HCT116 (cell line): ENCODE measurements around the gene OSGIN1. TPM values are rescaled to one million over a fixed set of nuclear protein-coding genes. Genes with fewer than 3 reads are reported as not detected.

Experiments used
- ATAC-seq: fragments of 200-7000 bp; cut with Tn5 transposase; 2 replicates; pipeline ENCODE4 v1.9.1; 2020; ENCODE audit warnings: mild to moderate bottlenecking, moderate library complexity
- BruUV-seq: library from RNA; stranded (reverse); fragments of 400-500 nt; replicated peaks from 2 replicates; lab custom pipeline; 2021; lab: Mats Ljungman, UMichigan
- CTCF ChIA-PET: fragments of 300-600 bp; sonication (Branson Sonifier 250); formaldehyde crosslinking; loops from one replicate; lab custom pipeline; 2021; ENCODE audit warnings: antibody characterized with exemption; lab: Charles Lee
- POLR2A ChIA-PET: fragments of 300-600, 350-600 bp; sonication (Branson Sonifier 250); formaldehyde crosslinking; loops from one replicate; lab custom pipeline; 2021; ENCODE audit warnings: antibody characterized with exemption; lab: Charles Lee
- RAD21 ChIA-PET, 2 experiments: fragments of 300-600 bp; sonication (Branson Sonifier 250); formaldehyde crosslinking; loops; one replicate each; lab custom pipeline; 2023; ENCODE audit warnings: low total read pairs in 2 of 2; ENCODE audit not compliant: uncharacterized antibody in 2 of 2, unreplicated experiment in 2 of 2, low non-redundant PET in 1 of 2; lab: Charles Lee
- DNase-seq: peaks from one replicate; pipeline ENCODE4 v3.0.0-alpha.2; 2010; ENCODE audit warnings: low read depth, low spot score
- H2AFZ ChIP-seq: fragments of 200-600 bp; shearing (Covaris generic), sonication (generic); 2 replicates; pipeline ENCODE4 v1.6.1; 2017; ENCODE audit warnings: low read depth, mixed run types, mixed read lengths, antibody characterized with exemption, low read length; ENCODE audit not compliant: poor library complexity, severe bottlenecking
- H3K27ac ChIP-seq: 2 replicates; pipeline ENCODE4 v1.5.1; 2012; ENCODE audit warnings: low read depth, low read length
- H3K27me3 ChIP-seq: fragments of 200-600 bp; sonication (generic); 2 replicates; pipeline ENCODE4 v1.6.1; 2016; ENCODE audit warnings: mixed run types, low read length, mixed read lengths; ENCODE audit not compliant: insufficient read depth
- H3K36me3 ChIP-seq, 2 experiments: fragments of 200-500 bp in 1 of 2; fragments of 200-600 bp in 1 of 2; sonication (Bioruptor generic) in 1 of 2; sonication (generic) in 1 of 2; 2 replicates each; pipeline versions ENCODE4 v1.5.1 to v1.6.1; 2014 to 2016; ENCODE audit warnings: low read length in 2 of 2, inconsistent platforms in 1 of 2, mixed read lengths in 1 of 2, mixed run types in 1 of 2; ENCODE audit not compliant: insufficient read depth in 2 of 2, control insufficient read depth in 1 of 2
- H3K4me1 ChIP-seq, 2 experiments: fragments of 200-600 bp in 1 of 2; sonication (generic) in 1 of 2; 2 replicates each; pipeline versions ENCODE4 v1.5.1 to v1.6.1; 2012 to 2017; ENCODE audit warnings: low read length in 2 of 2, inconsistent platforms in 1 of 2, mild to moderate bottlenecking in 1 of 2, mixed read lengths in 1 of 2, mixed run types in 1 of 2, moderate library complexity in 1 of 2; ENCODE audit not compliant: insufficient read depth in 2 of 2, control insufficient read depth in 1 of 2
- H3K4me2 ChIP-seq: fragments of 200-600 bp; sonication (generic); 2 replicates; pipeline ENCODE4 v1.6.1; 2017; ENCODE audit warnings: mixed run types, low read length, mixed read lengths
- H3K4me3 ChIP-seq, 2 experiments: fragments of 200-600 bp in 1 of 2; sonication (generic) in 1 of 2; replicated peaks in 1 of 2; 2 replicates each; pipeline ENCODE4 v1.5.1; 2011 to 2016; ENCODE audit warnings: low read length in 2 of 2, control low read depth in 1 of 2, low read depth in 1 of 2, mild to moderate bottlenecking in 1 of 2, mixed read lengths in 1 of 2, mixed run types in 1 of 2
- H3K79me2 ChIP-seq: fragments of 200-600 bp; sonication (generic); 2 replicates; pipeline ENCODE4 v1.6.1; 2017; ENCODE audit warnings: mild to moderate bottlenecking, mixed run types, low read length, moderate library complexity, mixed read lengths; ENCODE audit not compliant: insufficient read depth
- H3K9ac ChIP-seq: fragments of 200-600 bp; sonication (generic); 2 replicates; pipeline ENCODE4 v1.6.1; 2016; ENCODE audit warnings: low read length, mixed read lengths
- H3K9me2 ChIP-seq: fragments of 200-600 bp; sonication (generic), shearing (Covaris generic); 2 replicates; pipeline ENCODE4 v1.6.1; 2017; ENCODE audit warnings: mixed run types, mild to moderate bottlenecking, moderate library complexity; ENCODE audit not compliant: insufficient read depth
- H3K9me3 ChIP-seq, 2 experiments: fragments of 200-500 bp in 1 of 2; fragments of 200-600 bp in 1 of 2; sonication (Bioruptor generic) in 1 of 2; sonication (generic) in 1 of 2; 2 replicates each; pipeline ENCODE4 v1.6.1; 2014 to 2017; ENCODE audit warnings: low read length in 2 of 2, mixed read lengths in 2 of 2, inconsistent platforms in 1 of 2, low read depth in 1 of 2, mild to moderate bottlenecking in 1 of 2, mixed run types in 1 of 2, moderate library complexity in 1 of 2; ENCODE audit not compliant: control insufficient read depth in 1 of 2, insufficient read depth in 1 of 2
- H4K20me1 ChIP-seq: fragments of 200-600 bp; sonication (generic), shearing (Covaris generic); 2 replicates; pipeline ENCODE4 v1.6.1; 2017; ENCODE audit warnings: mixed run types, mild to moderate bottlenecking, moderate library complexity; ENCODE audit not compliant: insufficient read depth
- ATF3 ChIP-seq: IDR thresholded peaks from 2 replicates; pipeline ENCODE4 v1.6.1; 2012
- CBX3 ChIP-seq: IDR thresholded peaks from 2 replicates; pipeline ENCODE4 v1.6.1; 2012; ENCODE audit warnings: low read depth
- EGR1 ChIP-seq: IDR thresholded peaks from 2 replicates; pipeline ENCODE4 v1.6.1; 2012; ENCODE audit warnings: low read depth
- ELF1 ChIP-seq: IDR thresholded peaks from 2 replicates; pipeline ENCODE4 v1.6.1; 2012; ENCODE audit warnings: low read depth, borderline replicate concordance
- EZH2 ChIP-seq: fragments of 200-600 bp; sonication (generic); IDR thresholded peaks from 2 replicates; pipeline ENCODE4 v1.6.1; 2017; ENCODE audit warnings: antibody characterized with exemption, mixed run types
- EZH2phosphoT487 ChIP-seq: fragments of 200-600 bp; IDR thresholded peaks from 2 replicates; pipeline ENCODE4 v1.6.1; 2018; ENCODE audit warnings: antibody characterized with exemption, borderline replicate concordance
- JUND ChIP-seq: IDR thresholded peaks from 2 replicates; pipeline ENCODE4 v1.6.1; 2012
- MAX ChIP-seq: IDR thresholded peaks from 2 replicates; pipeline ENCODE4 v1.6.1; 2012
- POLR2AphosphoS5 ChIP-seq: IDR thresholded peaks from 2 replicates; pipeline ENCODE4 v1.6.1; 2011; ENCODE audit warnings: mild to moderate bottlenecking, low read depth, low read length, moderate library complexity
- RAD21 ChIP-seq: IDR thresholded peaks from 2 replicates; pipeline ENCODE4 v1.6.1; 2012; ENCODE audit warnings: low read depth, mild to moderate bottlenecking
- REST ChIP-seq: IDR thresholded peaks from 2 replicates; pipeline ENCODE4 v1.6.1; 2012; ENCODE audit warnings: low read depth
- SIN3A ChIP-seq: IDR thresholded peaks from 2 replicates; pipeline ENCODE4 v1.6.1; 2012; ENCODE audit warnings: low read depth
- SRF ChIP-seq: IDR thresholded peaks from 2 replicates; pipeline ENCODE4 v1.6.1; 2012; ENCODE audit warnings: low read depth
- TCF7L2 ChIP-seq: IDR thresholded peaks from 2 replicates; pipeline ENCODE4 v1.7.0; 2011; ENCODE audit warnings: borderline replicate concordance, inconsistent platforms; ENCODE audit not compliant: insufficient read depth, insufficient read length; ENCODE audit errors: extremely low read depth
- ZBTB33 ChIP-seq: IDR thresholded peaks from 2 replicates; pipeline ENCODE4 v1.6.1; 2011; ENCODE audit warnings: mild to moderate bottlenecking, low read length, moderate library complexity; ENCODE audit not compliant: insufficient replicate concordance; ENCODE audit errors: extremely low read depth
- ZFX ChIP-seq: fragments of 450-650 bp; IDR thresholded peaks from 2 replicates; pipeline ENCODE4 v1.6.1; 2017
- ZNF274 ChIP-seq: fragments of 200-500 bp; sonication (Bioruptor generic); IDR thresholded peaks from 2 replicates; pipeline ENCODE4 v1.6.1; 2014; ENCODE audit warnings: mild to moderate bottlenecking, low read depth, low read length, inconsistent platforms
- intact Hi-C: fragments of 100-400 bp; cut with micrococcal nuclease; formaldehyde crosslinking; loops from 2 replicates; pipeline ENCODE4 v1.10.0; 2022
- total RNA-seq: library from RNA; stranded (reverse); gene quantifications from one replicate; pipeline ENCODE4 v1.2.1, GENCODE V29; 2021; ENCODE audit not compliant: unreplicated experiment

The OSGIN1 gene
- total RNA-seq, 1 experiment from 2014 or later: 19.8 TPM

- H3K27ac ChIP-seq: 0 out of 2 replicates have a peak overlapping the region, but pooled peaks have one; percentile 9
- no peaks in the 10 kb centered on the region for H3K36me3 ChIP-seq
- H3K79me2 ChIP-seq: no peaks in the 10 kb centered on the region
- POLR2A ChIA-PET: interaction anchor here (1.2 kb wide), 1 partner anchor 20 kb away, joined by 3 read pairs; no protein-coding TSS in a partner anchor
- no peak overlapping the region for H3K4me3 ChIP-seq
- no peak for DNase-seq
- no peaks in the 10 kb centered on the region for H4K20me1 ChIP-seq
- BruUV-seq: no TSS peak
- ATAC-seq: no peak
- peaks cover 12 to 20% of the 10 kb centered on the region in 2 experiments for H3K4me1 ChIP-seq
- H3K9ac ChIP-seq: no peak overlapping the region
- intact Hi-C loops: no loop called here
- H3K9me2 ChIP-seq: no peaks in the 10 kb centered on the region
- H2AFZ ChIP-seq: no peak overlapping the region
- CTCF ChIA-PET: no interaction called here
- H3K4me2 ChIP-seq: no peak overlapping the region
- H3K9me3 ChIP-seq: no peaks in the 10 kb centered on the region
- RAD21 ChIA-PET: no interaction called here
- TF ChIP-seq MAX: no peak
- TF ChIP-seq EZH2: no peak
- TF ChIP-seq SRF: no peak
- no peak for TF ChIP-seq SIN3A
- TF ChIP-seq ZFX: no peak
- TF ChIP-seq ELF1: no peak
- TF ChIP-seq EZH2phosphoT487: no peak
- no peak for TF ChIP-seq TCF7L2
- TF ChIP-seq EGR1: no peak
- TF ChIP-seq POLR2AphosphoS5: no peak
- no peak for TF ChIP-seq JUND
- no peak for TF ChIP-seq REST
- TF ChIP-seq ZNF274: no peak
- no peak for TF ChIP-seq CBX3
- TF ChIP-seq ATF3: no peak
- no peak for TF ChIP-seq ZBTB33
- no peak for TF ChIP-seq RAD21
- TF ChIP-seq, all 23 proteins: peak for 0
- H3K27me3 ChIP-seq: no peaks in the 10 kb centered on the region
These were observed 3.9 kb upstream of the OSGIN1 start for GRCh38 chr16:83948914-83949723.
